H1 (cell line): ENCODE results near the gene TRMT10C. TPM values are rescaled to one million over a fixed set of nuclear protein-coding genes. Genes with fewer than 3 reads are reported as not detected.

Experiments
- ATF2 ChIP-seq: IDR thresholded peaks from 2 replicates; pipeline ENCODE4 v1.6.1; 2012; ENCODE audit warnings: low read length, inconsistent platforms
- ATF3 ChIP-seq: IDR thresholded peaks from 2 replicates; pipeline ENCODE4 v1.6.1; 2011; ENCODE audit warnings: low read depth, mild to moderate bottlenecking, low read length; ENCODE audit not compliant: insufficient read depth
- CBX5 ChIP-seq: fragments of 300-800, 300-1000 bp; sonication (generic); IDR thresholded peaks from 2 replicates; pipeline ENCODE4 v1.7.1; 2016; ENCODE audit warnings: antibody characterized with exemption, low read length, low read depth
- CEBPB ChIP-seq: IDR thresholded peaks from 2 replicates; pipeline ENCODE4 v1.6.1; 2012; ENCODE audit warnings: low read depth, low read length
- CREB1 ChIP-seq: IDR thresholded peaks from 2 replicates; pipeline ENCODE4 v1.6.1; 2012; ENCODE audit warnings: inconsistent platforms
- E2F6 ChIP-seq: IDR thresholded peaks from 2 replicates; pipeline ENCODE4 v1.6.1; 2012; ENCODE audit warnings: inconsistent platforms
- HDAC2 ChIP-seq, 2 experiments: fragments of 300-600 bp in 1 of 2; sonication (generic) in 1 of 2; IDR thresholded peaks; 2 replicates each; pipeline ENCODE4 v1.6.1; 2011 to 2012; ENCODE audit warnings: low read depth in 2 of 2, low read length in 2 of 2, mild to moderate bottlenecking in 2 of 2, moderate library complexity in 2 of 2, borderline replicate concordance in 1 of 2, inconsistent platforms in 1 of 2
- KDM4A ChIP-seq: IDR thresholded peaks from one replicate; pipeline ENCODE4 v1.7.1; 2012; ENCODE audit warnings: low read depth, mild to moderate bottlenecking, moderate library complexity, low read length, inconsistent platforms; ENCODE audit not compliant: severe bottlenecking
- MAFK ChIP-seq: IDR thresholded peaks from 2 replicates; pipeline ENCODE4 v1.6.1; 2012; ENCODE audit warnings: low read depth, mild to moderate bottlenecking, improper control_type of control experiment, low read length
- RAD21 ChIP-seq, 2 experiments: IDR thresholded peaks in 1 of 2; conservative IDR thresholded peaks in 1 of 2; 2 replicates each; pipeline ENCODE4 v1.6.1; 2011; ENCODE audit warnings: low read depth in 2 of 2, low read length in 2 of 2, improper control_type of control experiment in 1 of 2, inconsistent platforms in 1 of 2, mild to moderate bottlenecking in 1 of 2, moderate library complexity in 1 of 2
- SAP30 ChIP-seq: fragments of 300-600 bp; sonication (generic); IDR thresholded peaks from 2 replicates; pipeline ENCODE4 v1.7.1; 2012; ENCODE audit warnings: low read length, moderate library complexity, mild to moderate bottlenecking, inconsistent platforms; ENCODE audit not compliant: insufficient read depth, insufficient replicate concordance
- SIRT6 ChIP-seq: IDR thresholded peaks from one replicate; pipeline ENCODE4 v1.7.1; 2012; ENCODE audit warnings: low read length, inconsistent platforms
- SP2 ChIP-seq: IDR thresholded peaks from 2 replicates; pipeline ENCODE4 v1.6.1; 2012; ENCODE audit warnings: mild to moderate bottlenecking, low read length, inconsistent platforms
- TCF12 ChIP-seq: IDR thresholded peaks from 2 replicates; pipeline ENCODE4 v1.6.1; 2011; ENCODE audit warnings: low read depth, mild to moderate bottlenecking, low read length
- USF2 ChIP-seq: IDR thresholded peaks from 2 replicates; pipeline ENCODE4 v1.6.1; 2011; ENCODE audit warnings: low read length, improper control_type of control experiment
- YY1 ChIP-seq: IDR thresholded peaks from 2 replicates; pipeline ENCODE4 v1.6.1; 2011; ENCODE audit warnings: low read depth, mild to moderate bottlenecking, low read length
- polyA plus RNA-seq, 7 experiments: library from polyadenylated mRNA; depleted of rRNA in 3 of 7; stranded (reverse) in 5 of 7; unstranded in 2 of 7; fragments of >200 nt in 5 of 7; fragments of 200-250 nt in 2 of 7; gene quantifications; 1 replicate in 5 of 7; 2 replicates in 1 of 7; 4 replicates in 1 of 7; pipeline versions ENCODE4 v1.2.1 to v1.2.3, GENCODE V29; 2011 to 2013; ENCODE audit warnings: missing spikeins in 2 of 7, mixed read lengths in 2 of 7
- total RNA-seq: library from RNA; stranded (reverse); fragmentation: NEBNext Ultra II Directional; extraction: Animal tissue kit (Norgen Biotek cat#: 25700); gene quantifications from 2 replicates; pipeline ENCODE4 v1.2.1, GENCODE V29; 2021

Gene TRMT10C
- total and polyA plus RNA-seq, 2 of the 8 experiments (the other 6 are each of a cell fraction or from before 2014, with no cell fraction given), result 27.4 to 55.9 TPM

GRCh38 chr3:101573449-101574387 is 12.1 kb downstream of the TRMT10C start, which contains the start of gene PCNP (continued):
- TF ChIP-seq ATF3 (no peak), USF2 (no peak), TCF12 (no peak), YY1 (peak; percentile 97), E2F6 (peak; percentile 38; the same call in 1 of the 2 replicates), RAD21 (IDR thresholded peaks at IDR 0.05 in 1 of 2, conservative IDR thresholded peaks at IDR 0.05 in 1 of 2; ENCODE audit: low read depth in 2 of 2, low read length in 2 of 2) (peak; percentile 68 to 73), CBX5 (no peak), MAFK (peak; percentile 87), HDAC2 (IDR thresholded peaks at IDR 0.05; ENCODE audit: borderline replicate concordance in 1 of 2, low read depth in 2 of 2, low read length in 2 of 2) (peak in 1 of 2 experiments; percentile 89; a peak in 2 of 4 replicates), CREB1 (peak; percentile 93), SAP30 (peak; percentile 100), SIRT6 (peak; percentile 37), ATF2 (peak; percentile 98), SP2 (peak; percentile 90), CEBPB (no peak), KDM4A (peak; percentile 30)
- TF ChIP-seq, all 59 proteins: peak for 34
